Glomerular visceral epithelial cell (primary cell): ENCODE results near the gene ADGRA3.
"Not testable (repeated sequence)": the region's sequence is repeated elsewhere in the genome, so short reads cannot be mapped to it uniquely, and the experiment has no call there.

Experiments used
- DNase-seq: peaks from one replicate; pipeline ENCODE4 v3.0.0-alpha.2; 2016; ENCODE audit errors: extremely low spot score

ADGRA3 gene

GRCh38 chr4:22482250-22483127 is 33.4 kb downstream of the ADGRA3 start:
- no peak for DNase-seq

- DNase-seq, result no peak
Measured at GRCh38 chr4:22480675-22481327, 35.1 kb downstream of the ADGRA3 start.

GRCh38 chr4:22478426-22478825 is 37.4 kb downstream of the ADGRA3 start:
- DNase-seq, result no peak

GRCh38 chr4:22477813-22478182 is 38.1 kb downstream of the ADGRA3 start:
- DNase-seq, result no peak

- no peak for DNase-seq
Measured at GRCh38 chr4:22477136-22477812, 38.6 kb downstream of the ADGRA3 start.

GRCh38 chr4:22476011-22476410 is 39.9 kb downstream of the ADGRA3 start:
- no peak for DNase-seq

- DNase-seq, result not testable (repeated sequence)
Measured at GRCh38 chr4:22475311-22475646, 40.6 kb downstream of the ADGRA3 start.

GRCh38 chr4:22474636-22475310 is 41.1 kb downstream of the ADGRA3 start:
- DNase-seq, result peak; percentile 16

- peak; percentile 56 for DNase-seq
Measured at GRCh38 chr4:22473268-22473667, 42.6 kb downstream of the ADGRA3 start.

- no peak for DNase-seq
Measured at GRCh38 chr4:22471999-22472461, 43.8 kb downstream of the ADGRA3 start.

GRCh38 chr4:22471419-22471818 is 44.4 kb downstream of the ADGRA3 start:
- no peak for DNase-seq

GRCh38 chr4:22466581-22466980 is 49.3 kb downstream of the ADGRA3 start:
- no peak for DNase-seq

- DNase-seq, result no peak
Measured at GRCh38 chr4:22465996-22466395, 49.9 kb downstream of the ADGRA3 start.

GRCh38 chr4:22465349-22465748 is 50.5 kb downstream of the ADGRA3 start:
- DNase-seq, result no peak

- no peak for DNase-seq
Measured at GRCh38 chr4:22463179-22463578, 52.7 kb downstream of the ADGRA3 start.

- DNase-seq, result no peak
Measured at GRCh38 chr4:22462688-22463087, 53.2 kb downstream of the ADGRA3 start.

GRCh38 chr4:22460266-22460665 is 55.6 kb downstream of the ADGRA3 start:
- no peak for DNase-seq

- peak; percentile 50 for DNase-seq
Measured at GRCh38 chr4:22458098-22458497, 57.8 kb downstream of the ADGRA3 start.

GRCh38 chr4:22457348-22457747 is 58.5 kb downstream of the ADGRA3 start:
- no peak for DNase-seq

- DNase-seq, result no peak
Measured at GRCh38 chr4:22456291-22456690, 59.6 kb downstream of the ADGRA3 start.

- no peak for DNase-seq
Measured at GRCh38 chr4:22454955-22455354, 60.9 kb downstream of the ADGRA3 start.

- no peak for DNase-seq
Measured at GRCh38 chr4:22454216-22454838, 61.5 kb downstream of the ADGRA3 start.
